B cell (primary cell): ENCODE measurements around the gene CPNE4.

Experiments used
- EZH2 ChIP-seq: IDR thresholded peaks from 2 replicates; pipeline ENCODE4 v1.6.1; 2012; ENCODE audit warnings: borderline replicate concordance, low read depth, mild to moderate bottlenecking, moderate library complexity, low read length; ENCODE audit not compliant: insufficient read depth, poor library complexity, severe bottlenecking
- TF ChIP-seq, protein P1 (sequence below): fragments of 200-600 bp; IDR thresholded peaks from one replicate; pipeline ENCODE4 v1.8.0; 2022; ENCODE audit warnings: antibody characterized with exemption, mild to moderate bottlenecking

DNA sequence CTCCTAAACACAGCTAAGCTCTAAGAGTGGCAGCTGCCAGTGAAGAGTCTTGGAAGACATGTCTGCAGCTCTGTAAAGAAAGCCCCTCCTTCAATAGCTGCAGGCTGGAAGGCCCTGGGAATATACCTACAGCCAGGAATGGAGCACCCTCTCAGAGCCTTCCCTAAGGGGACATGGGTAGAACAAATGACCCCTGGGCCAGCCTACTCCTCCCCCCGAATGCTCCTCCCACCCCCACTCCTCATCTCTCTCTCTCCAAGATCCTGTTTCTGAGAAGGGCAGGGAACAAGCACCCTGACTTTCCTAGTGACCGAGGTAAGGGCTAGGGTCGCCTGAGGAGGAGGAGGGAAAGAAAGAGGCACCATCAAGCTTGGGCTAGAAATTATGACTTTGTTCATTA, 20.7 kb downstream of the CPNE4 start:
- TF ChIP-seq, protein P1, sequence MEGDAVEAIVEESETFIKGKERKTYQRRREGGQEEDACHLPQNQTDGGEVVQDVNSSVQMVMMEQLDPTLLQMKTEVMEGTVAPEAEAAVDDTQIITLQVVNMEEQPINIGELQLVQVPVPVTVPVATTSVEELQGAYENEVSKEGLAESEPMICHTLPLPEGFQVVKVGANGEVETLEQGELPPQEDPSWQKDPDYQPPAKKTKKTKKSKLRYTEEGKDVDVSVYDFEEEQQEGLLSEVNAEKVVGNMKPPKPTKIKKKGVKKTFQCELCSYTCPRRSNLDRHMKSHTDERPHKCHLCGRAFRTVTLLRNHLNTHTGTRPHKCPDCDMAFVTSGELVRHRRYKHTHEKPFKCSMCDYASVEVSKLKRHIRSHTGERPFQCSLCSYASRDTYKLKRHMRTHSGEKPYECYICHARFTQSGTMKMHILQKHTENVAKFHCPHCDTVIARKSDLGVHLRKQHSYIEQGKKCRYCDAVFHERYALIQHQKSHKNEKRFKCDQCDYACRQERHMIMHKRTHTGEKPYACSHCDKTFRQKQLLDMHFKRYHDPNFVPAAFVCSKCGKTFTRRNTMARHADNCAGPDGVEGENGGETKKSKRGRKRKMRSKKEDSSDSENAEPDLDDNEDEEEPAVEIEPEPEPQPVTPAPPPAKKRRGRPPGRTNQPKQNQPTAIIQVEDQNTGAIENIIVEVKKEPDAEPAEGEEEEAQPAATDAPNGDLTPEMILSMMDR: no peak
- TF ChIP-seq EZH2: no peak
